Measurements from ENCODE around the gene CTNND2.

DNA sequence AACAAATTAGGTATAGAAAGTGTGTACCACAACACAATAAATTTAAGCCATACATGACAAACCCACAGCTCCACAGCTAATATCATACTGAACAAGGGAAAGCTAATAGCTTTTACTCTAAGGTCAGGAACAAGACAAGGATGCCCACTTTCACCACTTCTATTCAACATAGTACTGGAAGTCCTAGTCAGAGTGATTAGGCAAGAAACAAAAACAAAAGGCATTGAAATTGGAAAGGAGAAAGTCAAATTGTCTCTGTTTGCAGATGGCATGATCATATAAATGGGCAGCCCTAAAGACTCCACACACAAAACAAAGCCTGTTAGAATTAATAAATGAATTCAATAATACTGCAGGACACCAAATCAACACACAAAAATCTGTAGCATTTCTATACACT, 548.8 kb downstream of the CTNND2 start:
- TF ChIP-seq POLR2A (IDR thresholded peaks at IDR 0.05; ENCODE audit: low read depth) (no peak), POLR2AphosphoS5 (IDR thresholded peaks at IDR 0.05) (no peak), CTCF (IDR thresholded peaks at IDR 0.05) (no peak), EP300 (IDR thresholded peaks at IDR 0.05) (no peak)

All from esophagus muscularis mucosa (tissue), 4 donors.